ENCODE results near the gene RFX8. TPM values are rescaled to one million over a fixed set of nuclear protein-coding genes. Genes with fewer than 3 reads are reported as not detected.
A peak's percentile ranks its signal among the peaks of the same experiment; 100 is the strongest.

The RFX8 gene
- total RNA-seq, 2 donors from 2014 or later = 0.45 to 0.48 TPM

GRCh38 chr2:101400048-101400447, 74.9 kb downstream of the RFX8 start:
- H3K4me3 Mint-ChIP-seq = no peak overlapping the region
- no peak overlapping the region for H3K27ac Mint-ChIP-seq
- peaks cover 3% of the 10 kb centered on the region for H3K9me3 Mint-ChIP-seq
- no peak for ATAC-seq (replicated peaks)
- peaks cover 30% of the 10 kb centered on the region for H3K27me3 Mint-ChIP-seq
- no peaks in the 10 kb centered on the region for H3K36me3 Mint-ChIP-seq (ENCODE audit: low read depth)
- peaks cover 6% of the 10 kb centered on the region for H3K4me1 Mint-ChIP-seq

GRCh38 chr2:101399021-101399799, 75.7 kb downstream of the RFX8 start:
- no peak overlapping the region for H3K27ac Mint-ChIP-seq
- no peak overlapping the region for H3K4me3 Mint-ChIP-seq
- peaks cover 30% of the 10 kb centered on the region for H3K27me3 Mint-ChIP-seq
- H3K9me3 Mint-ChIP-seq = peaks cover 3% of the 10 kb centered on the region
- H3K36me3 Mint-ChIP-seq (ENCODE audit: low read depth) = no peaks in the 10 kb centered on the region
- ATAC-seq (replicated peaks) = no peak
- H3K4me1 Mint-ChIP-seq = peaks cover 6% of the 10 kb centered on the region

- peak; percentile 54 for ATAC-seq (replicated peaks)
- no peak overlapping the region for H3K27ac Mint-ChIP-seq
- H3K36me3 Mint-ChIP-seq (ENCODE audit: low read depth) = no peaks in the 10 kb centered on the region
- peaks cover 30% of the 10 kb centered on the region for H3K27me3 Mint-ChIP-seq
- peaks cover 6% of the 10 kb centered on the region for H3K4me1 Mint-ChIP-seq
- H3K4me3 Mint-ChIP-seq = no peak overlapping the region
- H3K9me3 Mint-ChIP-seq = peaks cover 3% of the 10 kb centered on the region
Measured at GRCh38 chr2:101398116-101398821, 76.6 kb downstream of the RFX8 start.

- peak; percentile 79 for ATAC-seq (replicated peaks)
- H3K36me3 Mint-ChIP-seq (ENCODE audit: low read depth) = no peaks in the 10 kb centered on the region
- peak overlapping the region; percentile 48 for H3K4me3 Mint-ChIP-seq
- H3K27ac Mint-ChIP-seq = no peak overlapping the region
- peaks cover 30% of the 10 kb centered on the region for H3K27me3 Mint-ChIP-seq
- peaks cover 3% of the 10 kb centered on the region for H3K9me3 Mint-ChIP-seq
- H3K4me1 Mint-ChIP-seq = peaks cover 6% of the 10 kb centered on the region
Measured at GRCh38 chr2:101396316-101396717, 78.6 kb downstream of the RFX8 start.

- ATAC-seq (replicated peaks) = peak; percentile 82
- Mint-ChIP-seq H3K27ac (no peak overlapping the region), H3K4me3 (peak overlapping the region; percentile 48), H3K9me3 (peaks cover 3% of the 10 kb centered on the region), H3K36me3 (ENCODE audit: low read depth) (no peaks in the 10 kb centered on the region), H3K27me3 (peaks cover 28% of the 10 kb centered on the region), H3K4me1 (peaks cover 6% of the 10 kb centered on the region)
Measured at GRCh38 chr2:101395545-101396315, 79.2 kb downstream of the RFX8 start.

- Mint-ChIP-seq H3K4me1 (no peaks in the 10 kb centered on the region), H3K4me3 (peak overlapping the region; percentile 75), H3K27me3 (peaks cover 34% of the 10 kb centered on the region), H3K9me3 (no peaks in the 10 kb centered on the region), H3K36me3 (ENCODE audit: low read depth) (no peaks in the 10 kb centered on the region), H3K27ac (no peak overlapping the region)
- no peak for ATAC-seq (replicated peaks)
Measured at GRCh38 chr2:101388232-101388631, 86.7 kb downstream of the RFX8 start.

- H3K27me3 Mint-ChIP-seq = peaks cover 38% of the 10 kb centered on the region
- peak within 1 kb of the TSS; percentile 75 for H3K4me3 Mint-ChIP-seq
- H3K36me3 Mint-ChIP-seq (ENCODE audit: low read depth) = no peaks in the 10 kb centered on the region
- peak; percentile 84 for ATAC-seq (replicated peaks)
- no peaks in the 10 kb centered on the region for H3K4me1 Mint-ChIP-seq
- no peaks in the 10 kb centered on the region for H3K9me3 Mint-ChIP-seq
- H3K27ac Mint-ChIP-seq = no peak within 1 kb of the TSS
Measured at GRCh38 chr2:101387151-101387834, 87.6 kb downstream of the RFX8 start, which contains the start of gene CREG2. Gene CREG2 (minus strand): TSS chr2:101387503. CDS start chr2:101387457, 46 bp downstream.

GRCh38 chr2:101386599-101387150, 88.2 kb downstream of the RFX8 start:
- Mint-ChIP-seq H3K27ac (no peak overlapping the region), H3K27me3 (peaks cover 38% of the 10 kb centered on the region), H3K36me3 (ENCODE audit: low read depth) (no peaks in the 10 kb centered on the region), H3K4me1 (no peaks in the 10 kb centered on the region), H3K4me3 (peak overlapping the region; percentile 75), H3K9me3 (no peaks in the 10 kb centered on the region)
- ATAC-seq (replicated peaks) = peak; percentile 63

- peaks cover 24% of the 10 kb centered on the region for H3K27me3 Mint-ChIP-seq
- no peak overlapping the region for H3K4me3 Mint-ChIP-seq
- ATAC-seq (replicated peaks) = no peak
- no peaks in the 10 kb centered on the region for H3K4me1 Mint-ChIP-seq
- H3K27ac Mint-ChIP-seq = no peak overlapping the region
- H3K36me3 Mint-ChIP-seq (ENCODE audit: low read depth) = no peaks in the 10 kb centered on the region
- H3K9me3 Mint-ChIP-seq = no peaks in the 10 kb centered on the region
Measured at GRCh38 chr2:101383016-101383541, 91.8 kb downstream of the RFX8 start.

- Mint-ChIP-seq H3K36me3 (ENCODE audit: low read depth) (no peaks in the 10 kb centered on the region), H3K9me3 (no peaks in the 10 kb centered on the region), H3K27ac (no peak overlapping the region), H3K4me3 (no peak overlapping the region), H3K27me3 (peaks cover 19% of the 10 kb centered on the region), H3K4me1 (no peaks in the 10 kb centered on the region)
- ATAC-seq (replicated peaks) = no peak
Measured at GRCh38 chr2:101382442-101382841, 92.5 kb downstream of the RFX8 start.

GRCh38 chr2:101380376-101380775, 94.5 kb downstream of the RFX8 start:
- no peaks in the 10 kb centered on the region for H3K4me1 Mint-ChIP-seq
- H3K27me3 Mint-ChIP-seq = peaks cover 11% of the 10 kb centered on the region
- H3K36me3 Mint-ChIP-seq (ENCODE audit: low read depth) = no peaks in the 10 kb centered on the region
- no peak for ATAC-seq (replicated peaks)
- H3K9me3 Mint-ChIP-seq = no peaks in the 10 kb centered on the region
- no peak overlapping the region for H3K4me3 Mint-ChIP-seq
- no peak overlapping the region for H3K27ac Mint-ChIP-seq

- Mint-ChIP-seq H3K36me3 (ENCODE audit: low read depth) (no peaks in the 10 kb centered on the region), H3K9me3 (no peaks in the 10 kb centered on the region), H3K27me3 (peaks cover 10% of the 10 kb centered on the region), H3K4me3 (no peak overlapping the region), H3K27ac (no peak overlapping the region), H3K4me1 (no peaks in the 10 kb centered on the region)
- ATAC-seq (replicated peaks) = no peak
Measured at GRCh38 chr2:101379091-101379490, 95.8 kb downstream of the RFX8 start.

- Mint-ChIP-seq H3K27me3 (no peaks in the 10 kb centered on the region), H3K36me3 (ENCODE audit: low read depth) (no peaks in the 10 kb centered on the region), H3K27ac (no peak overlapping the region), H3K4me1 (no peaks in the 10 kb centered on the region), H3K4me3 (no peak overlapping the region), H3K9me3 (no peaks in the 10 kb centered on the region)
- ATAC-seq (replicated peaks) = no peak
Measured at GRCh38 chr2:101375653-101376052, 99.3 kb downstream of the RFX8 start.
